Measurements from ENCODE around the gene SLBP. TPM values are rescaled to one million over a fixed set of nuclear protein-coding genes. Genes with fewer than 3 reads are reported as not detected.

The SLBP gene
- total RNA-seq, 1 experiment from 2014 or later, result 73.4 TPM

DNA sequence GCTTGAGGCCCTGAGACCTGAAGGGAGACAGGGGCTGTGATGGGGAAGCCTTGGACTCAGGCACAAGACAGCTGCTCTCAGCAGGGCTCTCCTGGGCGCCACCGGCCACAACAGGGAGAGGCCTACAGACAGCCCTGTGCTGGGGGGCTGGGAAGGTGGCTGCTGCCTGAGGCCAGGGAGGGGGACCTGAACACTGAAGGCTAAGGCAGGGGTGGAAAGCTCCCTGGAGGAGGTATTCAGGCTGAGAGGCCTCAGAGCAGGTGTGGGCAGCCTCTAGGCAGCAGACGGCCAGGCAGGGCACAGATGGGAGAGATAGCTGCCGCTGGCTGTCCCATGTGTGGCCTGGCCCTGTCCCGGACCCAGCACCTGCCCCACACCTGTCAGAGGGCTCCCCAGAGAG is 42.2 kb upstream of the SLBP start:
- intact Hi-C loops (cut with micrococcal nuclease; ENCODE audit: unreplicated experiment), result no loop called here
- DNase-seq (ENCODE audit: low read depth, low spot score) (no peak), ATAC-seq (0 out of 2 replicates have a peak, but pooled peaks have one; percentile 7)
- Histone ChIP-seq H3K4me3 (ENCODE audit: low read depth in 2 of 2, low read length in 2 of 2) (no peak overlapping the region), H3K36me3 (ENCODE audit: control insufficient read depth, insufficient read depth, low read length) (no peaks in the 10 kb centered on the region), H3K27me3 (ENCODE audit: control insufficient read depth, insufficient read depth, low read length) (no peaks in the 10 kb centered on the region), H3K27ac (ENCODE audit: low read length) (no peak overlapping the region), H3K9me3 (ENCODE audit: control insufficient read depth, insufficient read depth, low read depth, low read length) (no peaks in the 10 kb centered on the region), H3K4me1 (ENCODE audit: control insufficient read depth, insufficient read depth, low read length) (no peaks in the 10 kb centered on the region; the same call in 1 of the 2 replicates)
- BruUV-seq (replicated peaks), result no TSS peak
- TF ChIP-seq, protein P1, sequence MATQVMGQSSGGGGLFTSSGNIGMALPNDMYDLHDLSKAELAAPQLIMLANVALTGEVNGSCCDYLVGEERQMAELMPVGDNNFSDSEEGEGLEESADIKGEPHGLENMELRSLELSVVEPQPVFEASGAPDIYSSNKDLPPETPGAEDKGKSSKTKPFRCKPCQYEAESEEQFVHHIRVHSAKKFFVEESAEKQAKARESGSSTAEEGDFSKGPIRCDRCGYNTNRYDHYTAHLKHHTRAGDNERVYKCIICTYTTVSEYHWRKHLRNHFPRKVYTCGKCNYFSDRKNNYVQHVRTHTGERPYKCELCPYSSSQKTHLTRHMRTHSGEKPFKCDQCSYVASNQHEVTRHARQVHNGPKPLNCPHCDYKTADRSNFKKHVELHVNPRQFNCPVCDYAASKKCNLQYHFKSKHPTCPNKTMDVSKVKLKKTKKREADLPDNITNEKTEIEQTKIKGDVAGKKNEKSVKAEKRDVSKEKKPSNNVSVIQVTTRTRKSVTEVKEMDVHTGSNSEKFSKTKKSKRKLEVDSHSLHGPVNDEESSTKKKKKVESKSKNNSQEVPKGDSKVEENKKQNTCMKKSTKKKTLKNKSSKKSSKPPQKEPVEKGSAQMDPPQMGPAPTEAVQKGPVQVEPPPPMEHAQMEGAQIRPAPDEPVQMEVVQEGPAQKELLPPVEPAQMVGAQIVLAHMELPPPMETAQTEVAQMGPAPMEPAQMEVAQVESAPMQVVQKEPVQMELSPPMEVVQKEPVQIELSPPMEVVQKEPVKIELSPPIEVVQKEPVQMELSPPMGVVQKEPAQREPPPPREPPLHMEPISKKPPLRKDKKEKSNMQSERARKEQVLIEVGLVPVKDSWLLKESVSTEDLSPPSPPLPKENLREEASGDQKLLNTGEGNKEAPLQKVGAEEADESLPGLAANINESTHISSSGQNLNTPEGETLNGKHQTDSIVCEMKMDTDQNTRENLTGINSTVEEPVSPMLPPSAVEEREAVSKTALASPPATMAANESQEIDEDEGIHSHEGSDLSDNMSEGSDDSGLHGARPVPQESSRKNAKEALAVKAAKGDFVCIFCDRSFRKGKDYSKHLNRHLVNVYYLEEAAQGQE (IDR thresholded peaks at IDR 0.05; ENCODE audit: insufficient read depth in 1 of 2, low read depth in 2 of 2, low read length in 1 of 2), result no peak
- TF ChIP-seq, protein P2, sequence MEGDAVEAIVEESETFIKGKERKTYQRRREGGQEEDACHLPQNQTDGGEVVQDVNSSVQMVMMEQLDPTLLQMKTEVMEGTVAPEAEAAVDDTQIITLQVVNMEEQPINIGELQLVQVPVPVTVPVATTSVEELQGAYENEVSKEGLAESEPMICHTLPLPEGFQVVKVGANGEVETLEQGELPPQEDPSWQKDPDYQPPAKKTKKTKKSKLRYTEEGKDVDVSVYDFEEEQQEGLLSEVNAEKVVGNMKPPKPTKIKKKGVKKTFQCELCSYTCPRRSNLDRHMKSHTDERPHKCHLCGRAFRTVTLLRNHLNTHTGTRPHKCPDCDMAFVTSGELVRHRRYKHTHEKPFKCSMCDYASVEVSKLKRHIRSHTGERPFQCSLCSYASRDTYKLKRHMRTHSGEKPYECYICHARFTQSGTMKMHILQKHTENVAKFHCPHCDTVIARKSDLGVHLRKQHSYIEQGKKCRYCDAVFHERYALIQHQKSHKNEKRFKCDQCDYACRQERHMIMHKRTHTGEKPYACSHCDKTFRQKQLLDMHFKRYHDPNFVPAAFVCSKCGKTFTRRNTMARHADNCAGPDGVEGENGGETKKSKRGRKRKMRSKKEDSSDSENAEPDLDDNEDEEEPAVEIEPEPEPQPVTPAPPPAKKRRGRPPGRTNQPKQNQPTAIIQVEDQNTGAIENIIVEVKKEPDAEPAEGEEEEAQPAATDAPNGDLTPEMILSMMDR (IDR thresholded peaks at IDR 0.05), result no peak
- TF ChIP-seq POLR2AphosphoS5 (IDR thresholded peaks at IDR 0.05; ENCODE audit: low read depth, low read length) (no peak), SIN3A (IDR thresholded peaks at IDR 0.05; ENCODE audit: borderline replicate concordance, insufficient read depth, low read depth, low read length) (no peak), TCF7L2 (IDR thresholded peaks at IDR 0.05; ENCODE audit: low read depth, low read length) (no peak)
- ChIA-PET POLR2A (no interaction called here), CTCF (interaction anchor here (1.3 kb wide), 1 partner anchor 55 kb away, joined by 3 read pairs; no protein-coding TSS in a partner anchor)
- in situ Hi-C loops (cut with HindIII; ENCODE audit: low pct_unique_long_range_greater_than_20kb, low sequenced_read_pairs), result no loop called here

- Histone ChIP-seq H3K4me1 (ENCODE audit: control insufficient read depth, insufficient read depth, low read length) (no peaks in the 10 kb centered on the region; the same call in 1 of the 2 replicates), H3K27ac (ENCODE audit: low read length) (no peak overlapping the region), H3K9me3 (ENCODE audit: control insufficient read depth, insufficient read depth, low read depth, low read length) (no peaks in the 10 kb centered on the region), H3K36me3 (ENCODE audit: control insufficient read depth, insufficient read depth, low read length) (no peaks in the 10 kb centered on the region), H3K4me3 (ENCODE audit: low read depth in 2 of 2, low read length in 2 of 2) (no peak overlapping the region), H3K27me3 (ENCODE audit: control insufficient read depth, insufficient read depth, low read length) (no peaks in the 10 kb centered on the region)
- BruUV-seq (replicated peaks), result no TSS peak
- CTCF ChIA-PET, result interaction anchor here (1.3 kb wide), 1 partner anchor 55 kb away, joined by 3 read pairs; no protein-coding TSS in a partner anchor
- POLR2A ChIA-PET, result no interaction called here
- in situ Hi-C loops (cut with HindIII; ENCODE audit: low pct_unique_long_range_greater_than_20kb, low sequenced_read_pairs) (no loop called here), intact Hi-C loops (cut with micrococcal nuclease; ENCODE audit: unreplicated experiment) (no loop called here)
- DNase-seq (ENCODE audit: low read depth, low spot score), result no peak
- TF ChIP-seq POLR2AphosphoS5 (IDR thresholded peaks at IDR 0.05; ENCODE audit: low read depth, low read length) (no peak), SIN3A (IDR thresholded peaks at IDR 0.05; ENCODE audit: borderline replicate concordance, insufficient read depth, low read depth, low read length) (no peak), TCF7L2 (IDR thresholded peaks at IDR 0.05; ENCODE audit: low read depth, low read length) (no peak)
- TF ChIP-seq, protein P2 (IDR thresholded peaks at IDR 0.05), result no peak
- TF ChIP-seq, protein P1 (IDR thresholded peaks at IDR 0.05; ENCODE audit: insufficient read depth in 1 of 2, low read depth in 2 of 2, low read length in 1 of 2), result no peak
- no peak for ATAC-seq
Observed at GRCh38 chr4:1753697-1754311, 41.7 kb upstream of the SLBP start.
